Right ventricle myocardium inferior (tissue), 1 donor: ENCODE measurements around the gene ZNF443. TPM values are rescaled to one million over a fixed set of nuclear protein-coding genes. Genes with fewer than 3 reads are reported as not detected.
"Not testable (repeated sequence)": the region's sequence is repeated elsewhere in the genome, so short reads cannot be mapped to it uniquely, and the experiment has no call there.

Experiments used
- ATAC-seq: fragments of 200-7000 bp; cut with Tn5 transposase; one replicate; pipeline ENCODE4 v1.9.1; 2020; ENCODE audit warnings: mild to moderate bottlenecking, moderate library complexity
- DNase-seq: peaks from one replicate; pipeline ENCODE4 v3.0.0; 2021; ENCODE audit errors: missing footprints
- intact Hi-C: fragments of 100-400 bp; cut with DNase I; formaldehyde crosslinking; loops from one replicate; pipeline ENCODE4 v1.11.0; 2022
- long read RNA-seq: library from polyadenylated mRNA; unstranded; transcript quantifications from one replicate; pipeline ENCODE4 v2.0.0, GENCODE V29; 2021
- total RNA-seq: library from RNA; stranded (reverse); fragmentation: NEBNext Ultra II Directional; extraction: Animal tissue kit (Norgen Biotek cat#: 25700); gene quantifications from one replicate; pipeline ENCODE4 v1.2.1, GENCODE V29; 2021
- donor health status: DM: no; HTN: yes; CAD: no; lungs with severe emphysema.

Gene ZNF443
- total RNA-seq: 1.9 TPM
- long read RNA-seq, partial matches to known transcripts: 0 of 2 reads
- long read RNA-seq, other reads (novel, unspliced or antisense): 0 of 2 reads

DNA sequence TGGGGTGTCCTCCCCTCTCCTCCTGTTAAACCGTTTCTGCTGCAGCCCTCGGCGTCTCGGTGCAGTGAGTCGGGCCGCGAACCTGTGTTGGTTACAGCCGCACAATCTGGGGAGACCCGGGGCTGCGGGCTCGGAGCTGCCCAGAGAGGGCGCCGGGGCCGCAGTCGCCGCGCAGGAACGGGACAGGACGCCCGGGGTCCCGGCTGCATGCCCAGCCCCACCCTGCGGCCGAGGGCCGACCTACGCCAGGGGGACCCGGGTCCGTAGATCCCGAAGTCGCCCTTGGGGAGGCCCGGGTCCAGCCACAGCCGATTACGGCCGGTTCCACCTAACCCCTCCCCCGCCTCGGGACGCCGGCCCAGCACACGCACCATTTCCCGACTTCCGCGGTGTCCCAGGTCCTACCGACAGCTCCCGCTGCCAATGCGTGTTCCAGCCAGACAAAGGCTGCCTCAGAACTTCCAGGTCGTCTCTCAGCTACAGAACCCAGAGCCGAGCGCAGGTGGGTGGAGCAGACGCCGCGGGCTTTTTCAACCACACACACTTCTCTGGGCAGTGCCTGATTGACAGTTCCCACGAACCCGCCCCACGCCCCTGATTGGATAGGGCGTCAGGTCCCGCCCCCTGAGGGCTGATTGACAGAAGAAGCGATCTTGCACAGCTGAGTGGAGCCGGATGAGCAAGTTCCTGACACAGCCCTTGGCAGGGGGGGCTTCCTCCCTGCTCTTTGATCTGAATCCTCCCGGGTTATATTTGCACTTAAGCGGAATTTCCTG lies at the start of gene ZNF443:
ZNF443 (minus strand) TSS at position 481 of the 776 bp plus-strand sequence; CDS start at position 374, 107 bp downstream.
- ATAC-seq (peak; percentile 100), DNase-seq (peak; percentile 98)
- intact Hi-C loops: loop anchor here (1.0 kb wide), 1 partner anchor 44 kb away; the partner anchor contains the start of gene ZNF709

DNA sequence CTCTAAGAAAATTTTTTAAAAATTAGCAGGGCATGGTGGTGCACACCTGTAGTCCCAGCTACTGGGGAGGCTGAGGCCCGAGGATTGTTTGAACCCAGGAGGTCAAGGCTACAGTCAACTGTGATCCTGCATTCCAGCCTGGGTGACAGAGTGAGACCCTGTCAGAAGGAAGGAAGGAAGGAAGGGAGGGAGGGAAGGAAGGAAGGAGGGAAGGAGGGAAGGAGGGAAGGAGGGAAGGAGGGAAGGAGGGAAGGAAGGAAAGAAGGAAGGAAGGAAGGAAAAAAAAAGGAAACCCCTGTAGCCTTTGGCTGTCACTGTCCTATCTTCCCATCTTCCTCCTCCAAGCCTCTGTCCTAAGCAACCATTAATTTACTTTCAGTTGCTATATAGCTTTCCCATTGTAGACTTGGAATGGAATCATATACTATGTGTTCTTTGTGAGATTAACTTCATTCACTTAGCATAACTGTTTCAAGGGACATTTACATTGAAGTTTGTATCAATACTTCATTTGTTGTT lies 45.5 kb upstream of the ZNF443 start:
- intact Hi-C loops, DNase-seq, ATAC-seq: not testable (repeated sequence)

DNA sequence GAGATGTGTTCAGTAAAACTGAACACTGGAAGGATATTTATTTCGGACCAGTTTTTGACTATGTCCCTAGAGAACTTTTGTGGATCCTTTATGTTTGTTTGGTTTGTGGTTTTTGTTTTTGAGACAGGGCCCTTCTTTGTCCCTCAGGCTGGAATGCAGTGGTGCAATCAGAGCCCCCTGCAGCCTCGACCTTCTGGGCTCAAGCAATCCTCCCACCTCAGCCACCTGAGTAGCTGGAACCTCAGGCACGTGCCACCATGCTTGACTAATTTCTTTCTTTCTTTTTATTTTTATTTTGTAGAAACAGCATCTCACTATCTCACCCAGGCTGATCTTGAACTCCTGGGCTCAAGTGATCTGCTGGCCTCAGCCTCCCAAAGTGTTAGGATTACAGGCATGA lies 44.8 kb upstream of the ZNF443 start:
- no peak for DNase-seq
- intact Hi-C loops: no loop called here
- ATAC-seq: no peak

DNA sequence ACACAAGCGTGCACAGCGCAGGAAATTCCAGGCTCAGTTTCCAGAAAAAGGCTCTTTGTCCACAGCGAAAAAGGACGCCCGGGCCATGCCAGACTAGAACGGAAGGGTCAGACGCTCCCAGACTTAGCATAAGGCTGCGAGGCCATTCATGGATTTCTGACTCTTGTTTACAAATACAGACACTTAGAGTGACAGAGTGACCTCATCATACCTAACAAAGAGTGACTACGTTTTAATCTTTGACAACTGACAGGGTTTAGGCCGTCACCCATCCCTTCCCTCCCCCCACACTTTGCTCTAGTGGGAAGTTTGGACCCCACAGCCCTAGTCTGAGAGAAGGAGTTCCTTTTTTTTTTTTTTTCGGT lies 44.2 kb upstream of the ZNF443 start:
- ATAC-seq (peak; percentile 56), DNase-seq (no peak)
- intact Hi-C loops: no loop called here

DNA sequence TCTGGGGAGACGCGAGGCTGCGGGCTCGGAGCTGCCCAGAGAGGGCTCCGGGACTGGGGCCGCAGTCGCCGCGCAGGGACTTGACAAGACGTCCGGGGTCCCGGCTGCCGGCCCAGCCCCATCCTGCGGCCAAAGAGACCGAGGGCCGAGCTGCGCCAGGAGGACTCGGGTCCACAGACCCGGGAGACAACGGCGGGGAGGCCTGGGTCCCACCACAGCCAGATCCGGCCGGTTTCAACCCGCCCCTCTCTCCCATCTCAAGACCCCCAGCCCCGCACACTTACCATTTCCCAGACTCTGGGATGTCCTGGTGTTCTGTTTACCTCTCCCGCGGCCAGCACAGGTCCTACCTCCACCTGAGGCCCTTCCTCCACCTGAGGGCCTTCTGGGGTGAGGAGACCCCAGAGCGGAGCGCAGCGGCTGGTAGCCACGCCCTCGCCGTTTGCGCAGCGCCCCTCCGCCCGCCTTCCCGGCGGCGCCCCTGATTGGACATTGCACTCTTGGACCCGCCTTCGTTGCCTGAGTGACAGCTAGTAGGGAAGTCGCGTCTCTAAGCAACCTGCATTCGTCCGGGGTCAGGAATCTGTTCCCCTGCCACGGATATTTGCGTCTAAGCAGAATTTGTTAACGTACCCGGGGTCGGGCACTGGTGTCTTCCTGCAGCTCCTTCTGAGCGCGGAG lies 43.7 kb upstream of the ZNF443 start, which contains the start of gene ZNF709:
ZNF709 (minus strand) TSS at position 446 of the 681 bp plus-strand sequence; CDS start at position 287, 159 bp downstream.
- peak; percentile 92 for DNase-seq
- intact Hi-C loops: loop anchor here (1.0 kb wide), 1 partner anchor 43 kb away; the partner anchor contains the start of gene ZNF443

DNA sequence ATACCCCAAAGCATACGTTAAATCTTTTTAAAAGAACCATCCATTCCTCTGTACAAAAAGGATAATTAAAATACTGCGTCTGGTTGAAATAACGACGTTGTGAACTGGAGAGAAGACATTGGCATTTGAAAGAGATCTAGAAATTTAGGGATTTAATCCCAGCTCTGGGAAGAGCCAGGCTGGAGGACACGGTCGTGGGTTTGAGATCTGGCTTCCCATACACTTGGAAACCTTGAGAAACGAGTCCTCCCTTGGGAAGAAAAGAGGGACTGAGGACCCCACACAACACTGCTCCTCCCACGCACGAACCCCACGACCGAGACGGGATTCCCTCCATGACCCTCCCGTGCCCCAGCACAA lies 43.2 kb upstream of the ZNF443 start:
- DNase-seq: no peak
- no peak for ATAC-seq
- intact Hi-C loops: loop anchor here (1.0 kb wide), 1 partner anchor 43 kb away; the partner anchor contains the start of gene ZNF443

More for the DNA sequence above, 43.7 kb upstream of the ZNF443 start, which contains the start of gene ZNF709:
- peak; percentile 98 for ATAC-seq

DNA sequence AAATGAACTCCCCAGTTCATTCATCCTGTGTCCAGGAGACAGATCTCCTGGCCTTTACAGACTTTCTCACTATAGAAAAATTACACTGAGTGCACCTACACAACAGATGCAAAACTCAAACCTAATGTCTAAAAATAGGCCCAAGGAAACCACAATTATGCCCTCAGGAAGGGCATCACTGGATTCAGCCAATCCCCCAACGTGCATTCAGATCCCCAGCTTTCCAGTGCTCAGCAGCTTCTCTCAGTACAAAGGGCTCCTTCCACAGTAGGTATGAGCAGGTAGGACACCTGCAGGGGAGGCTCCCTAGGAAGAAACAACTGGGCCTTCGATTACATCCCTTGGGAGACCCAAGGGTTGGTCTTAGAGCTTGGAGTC lies 41.7 kb upstream of the ZNF443 start:
- intact Hi-C loops: no loop called here
- DNase-seq (no peak), ATAC-seq (no peak)

DNA sequence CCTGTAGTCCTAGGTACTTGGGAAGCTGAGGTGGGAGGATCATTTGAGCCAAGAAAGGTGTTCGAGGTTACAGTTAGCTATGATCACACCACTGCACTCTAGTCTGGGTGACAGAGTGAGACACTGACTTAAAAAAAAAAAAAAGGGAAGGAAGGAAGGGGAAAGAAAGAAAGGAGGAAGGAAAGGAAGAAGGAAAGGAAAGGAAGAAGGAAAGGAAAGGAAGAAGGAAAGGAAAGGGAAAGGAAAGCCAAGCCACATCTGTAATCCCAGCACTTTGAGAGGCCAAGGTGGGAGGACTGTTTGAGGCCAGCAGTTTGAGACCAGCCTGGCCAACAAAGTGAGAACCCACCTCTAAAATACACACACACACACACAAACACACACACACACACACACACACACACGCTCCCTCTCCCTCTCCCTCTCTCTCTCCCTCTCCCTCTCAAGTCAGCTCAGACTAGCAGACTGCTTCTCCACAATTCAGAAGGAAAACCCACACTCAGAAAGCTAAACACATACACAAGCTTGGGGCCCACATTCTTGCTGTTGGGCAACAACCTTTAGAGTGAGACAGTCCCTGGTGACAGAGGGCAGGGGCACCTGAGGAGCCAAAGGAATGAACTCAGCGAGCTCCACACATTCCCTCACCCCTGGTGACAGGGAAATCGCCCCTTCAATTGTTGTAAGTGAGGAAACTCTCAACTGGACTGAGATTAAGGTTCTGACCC lies 41.1 kb upstream of the ZNF443 start:
- no peak for ATAC-seq
- intact Hi-C loops: no loop called here
- DNase-seq: no peak

DNA sequence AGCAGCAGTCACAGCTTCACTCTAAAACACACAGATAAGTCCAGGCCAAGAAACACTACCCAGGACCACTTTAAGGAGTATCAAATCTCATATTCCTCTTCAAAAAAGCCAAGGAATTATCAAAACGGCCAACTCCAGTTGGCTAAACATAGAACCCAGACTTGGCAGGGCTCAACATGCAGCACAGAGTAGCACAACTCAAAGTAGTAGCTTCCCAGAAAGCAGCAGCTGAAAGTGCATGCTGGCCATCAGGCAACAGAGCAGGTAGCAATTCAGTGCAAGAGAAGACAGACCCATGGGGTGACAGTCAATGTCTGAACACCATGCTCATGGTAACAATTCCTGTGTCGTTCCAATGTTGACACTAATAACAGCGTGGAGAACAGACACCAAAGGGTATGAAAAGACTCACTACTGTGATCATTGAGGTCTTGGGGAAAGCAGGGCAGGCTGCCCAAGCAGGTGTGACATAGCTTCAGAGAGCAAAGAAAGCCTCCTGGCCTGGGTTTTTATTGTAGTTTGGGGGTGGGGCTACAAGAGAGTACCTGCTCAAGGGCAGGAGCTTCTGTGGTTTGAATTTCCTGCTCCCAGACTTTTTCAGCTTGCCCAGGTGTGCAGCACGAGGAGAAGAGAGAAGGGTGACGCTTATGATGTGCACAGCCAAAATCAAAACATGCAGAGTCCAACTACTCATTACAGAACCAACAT lies 37.6 kb upstream of the ZNF443 start:
- ATAC-seq (no peak), DNase-seq (no peak)
- intact Hi-C loops: no loop called here

DNA sequence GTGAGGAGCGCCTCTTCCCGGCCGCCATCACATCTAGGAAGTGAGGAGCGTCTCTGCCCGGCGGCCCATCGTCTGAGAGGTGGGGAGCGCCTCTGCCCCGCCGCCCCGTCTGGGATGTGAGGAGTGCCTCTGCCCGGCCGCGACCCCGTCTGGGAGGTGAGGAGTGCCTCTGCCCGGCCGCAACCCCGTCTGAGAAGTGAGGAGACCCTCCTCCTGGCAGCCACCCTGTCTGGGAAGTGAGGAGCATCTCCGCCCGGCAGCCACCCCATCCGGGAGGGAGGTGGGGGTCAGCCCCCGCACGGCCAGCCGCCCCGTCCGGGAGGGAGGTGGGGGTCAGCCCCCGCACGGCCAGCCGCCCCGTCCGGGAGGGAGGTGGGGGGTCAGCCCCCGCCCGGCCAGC lies 26.8 kb upstream of the ZNF443 start:
- ATAC-seq, intact Hi-C loops, DNase-seq: not testable (repeated sequence)

DNA sequence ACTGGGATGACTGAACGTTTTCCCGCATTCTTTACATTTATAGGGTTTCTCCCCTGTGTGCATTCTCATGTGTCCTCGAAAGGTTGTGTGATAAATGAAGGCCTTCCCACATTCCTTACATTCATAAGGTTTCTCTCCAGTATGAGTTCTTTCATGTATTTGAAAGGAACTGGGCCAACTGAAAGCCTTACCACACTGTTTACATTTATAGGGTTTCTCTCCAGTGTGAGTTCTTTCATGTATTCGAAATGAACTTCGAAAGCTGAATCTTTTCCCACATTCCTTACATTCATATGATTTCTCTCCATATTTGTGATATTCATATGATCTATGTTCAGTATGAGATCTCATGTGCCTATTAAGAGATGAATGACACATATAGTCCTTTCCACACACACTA lies 24.4 kb upstream of the ZNF443 start:
- DNase-seq: no peak
- intact Hi-C loops: no loop called here
- no peak for ATAC-seq

DNA sequence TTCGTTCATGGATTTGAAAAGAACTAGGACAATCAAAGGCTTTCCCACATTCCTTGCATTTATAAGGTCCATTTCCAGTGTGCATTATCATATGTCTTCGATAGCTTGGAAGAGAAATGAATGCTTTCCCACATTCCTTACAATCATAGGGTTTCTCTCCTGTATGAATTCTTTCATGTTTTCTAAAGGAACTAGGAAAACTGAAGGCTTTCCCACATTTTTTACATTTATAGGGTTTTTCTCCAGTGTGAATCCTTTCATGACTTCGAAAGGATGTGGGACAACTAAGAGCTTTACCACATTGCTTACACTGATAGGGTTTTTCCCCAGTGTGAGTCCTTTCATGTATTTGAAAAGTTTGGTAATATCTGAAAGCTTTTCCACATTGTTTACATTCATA lies 23.9 kb upstream of the ZNF443 start:
- ATAC-seq: no peak

DNA sequence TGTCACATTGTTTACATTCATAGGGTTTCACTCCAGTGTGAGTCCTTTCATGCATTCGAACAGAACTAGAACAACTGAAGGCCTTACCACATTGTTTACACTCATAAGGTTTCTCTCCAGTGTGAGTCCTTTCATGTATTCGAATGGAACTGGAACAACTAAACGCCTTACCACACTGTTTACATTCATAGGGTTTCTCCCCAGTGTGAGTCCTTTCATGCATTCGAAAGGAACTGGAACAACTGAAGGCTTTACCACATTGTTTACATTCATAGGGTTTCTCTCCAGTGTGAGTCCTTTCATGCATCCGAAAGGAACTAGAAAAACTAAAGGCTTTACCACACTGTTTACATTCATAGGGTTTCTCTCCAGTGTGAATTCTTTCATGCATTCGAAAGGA lies 23.3 kb upstream of the ZNF443 start:
- ATAC-seq, DNase-seq, intact Hi-C loops: not testable (repeated sequence)

More for the DNA sequence above, 23.9 kb upstream of the ZNF443 start:
- no peak for DNase-seq
- intact Hi-C loops: no loop called here

DNA sequence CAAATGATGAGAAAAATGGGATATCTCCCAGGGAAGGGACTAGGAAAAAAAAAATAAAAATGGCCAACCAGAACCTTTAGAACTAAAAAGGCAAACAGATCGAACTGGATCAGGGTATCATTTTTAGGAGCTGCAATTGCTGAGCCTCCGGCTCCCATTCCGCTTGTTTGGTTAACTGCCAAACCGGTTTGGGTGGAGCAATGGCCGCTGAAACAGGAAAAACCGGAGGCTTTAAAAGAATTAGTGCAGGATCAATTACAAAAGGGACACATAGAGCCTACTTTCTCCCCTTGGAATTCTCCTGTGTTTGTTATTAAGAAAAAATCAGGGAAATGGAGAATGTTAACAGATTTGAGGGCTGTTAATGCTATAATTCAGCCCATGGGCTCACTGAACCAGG lies 12.7 kb upstream of the ZNF443 start:
- intact Hi-C loops: no loop called here
- no peak for DNase-seq
- no peak for ATAC-seq

DNA sequence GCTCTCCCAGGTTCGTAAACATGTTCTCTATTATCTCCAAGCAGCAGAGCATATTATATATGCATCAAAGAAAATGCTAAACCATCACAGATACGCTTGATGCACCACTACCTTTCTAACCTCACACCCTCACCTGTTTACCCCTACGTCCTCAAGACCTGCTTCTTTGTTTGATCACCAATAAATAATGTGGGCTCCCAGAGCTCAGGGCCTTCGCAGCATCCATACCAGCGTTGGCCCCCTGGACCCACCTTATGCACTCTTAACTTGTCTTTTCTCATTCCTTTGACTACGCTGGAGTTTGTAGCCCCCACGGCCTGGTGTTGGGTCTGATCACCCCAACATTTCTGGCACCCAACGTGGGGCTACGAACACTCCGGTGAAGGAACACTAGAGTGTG lies 10.0 kb upstream of the ZNF443 start:
- DNase-seq (no peak), ATAC-seq (no peak)
- intact Hi-C loops: no loop called here

DNA sequence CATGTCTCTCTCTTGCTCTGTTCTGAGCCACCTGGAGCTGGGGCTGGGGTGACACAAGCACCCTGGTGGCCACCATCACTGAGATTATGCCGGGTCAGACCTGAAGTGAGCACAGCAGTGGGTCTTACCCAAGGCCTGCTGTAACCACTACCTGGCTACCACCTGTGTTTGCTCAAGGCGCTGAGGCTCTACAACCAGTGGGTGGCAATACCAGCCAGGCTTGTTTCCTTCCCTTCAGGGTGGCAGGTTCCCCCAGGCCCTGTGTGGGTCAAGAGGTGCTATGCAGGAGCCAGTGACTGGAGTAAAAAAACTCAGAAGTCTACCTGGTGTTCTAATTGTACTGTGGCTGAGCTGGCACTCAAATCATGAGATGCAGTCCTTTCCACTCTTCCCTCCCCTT lies 8.0 kb upstream of the ZNF443 start:
- no peak for ATAC-seq
- intact Hi-C loops: no loop called here
- no peak for DNase-seq

DNA sequence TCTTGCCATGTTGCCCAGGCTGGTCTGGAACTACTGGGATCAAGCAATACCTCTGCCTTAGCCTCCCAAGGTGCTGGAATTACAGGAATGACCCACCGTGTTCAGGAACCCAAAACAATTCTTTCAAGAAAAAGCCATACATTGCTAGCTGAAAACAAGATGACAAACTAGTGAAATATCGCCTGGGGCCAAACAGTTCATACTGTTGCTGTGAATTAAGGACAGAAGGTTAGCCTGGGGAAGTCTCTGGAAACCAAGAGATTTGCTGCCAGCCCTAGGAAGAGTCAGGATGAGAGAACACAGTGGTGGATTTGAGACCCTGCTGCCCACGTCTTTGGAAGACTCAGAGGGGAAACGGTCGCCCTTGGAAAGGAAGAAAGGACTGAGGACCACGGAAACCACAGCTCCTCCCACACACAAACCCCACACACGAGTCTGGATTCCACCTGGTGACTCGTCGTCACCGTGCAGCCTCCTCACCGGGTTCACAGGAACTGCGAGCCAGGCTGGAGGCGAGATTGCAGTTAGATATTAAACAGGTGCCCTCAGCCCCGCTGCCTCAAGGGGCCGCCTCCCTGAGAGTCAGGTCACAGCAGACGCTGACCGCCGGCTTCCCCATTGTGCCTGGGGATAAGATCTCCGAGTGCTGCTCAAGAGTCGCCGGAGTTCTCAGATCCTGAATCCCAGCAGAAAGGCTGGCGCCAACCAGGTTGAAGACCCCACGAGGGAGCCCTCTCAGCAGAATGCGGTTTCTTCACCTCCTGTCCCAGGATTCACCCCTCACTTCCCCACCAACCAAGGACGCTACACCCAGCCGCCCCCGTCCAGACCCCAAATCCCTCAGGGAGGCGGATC lies 908 bp downstream of the ZNF443 start:
- DNase-seq: not testable (repeated sequence)

More for the DNA sequence above, 908 bp downstream of the ZNF443 start:
- ATAC-seq, intact Hi-C loops: not testable (repeated sequence)
